ENCODE results near the gene ZNF189. TPM values are rescaled to one million over a fixed set of nuclear protein-coding genes. Genes with fewer than 3 reads are reported as not detected.

Gene ZNF189
- polyA plus RNA-seq, 3 donors, result 0.72 to 1.8 (median 1.2) TPM

- no peak overlapping the region for H3K4me2 ChIP-seq (replicated peaks; ENCODE audit: extremely low read depth, low read length, poor library complexity, severe bottlenecking)
- Mint-ChIP-seq H3K4me1 (no peaks in the 10 kb centered on the region), H3K27ac (no peak overlapping the region), H3K36me3 (no peaks in the 10 kb centered on the region), H3K9me3 (peaks cover 0 to 12% (median 1%) of the 10 kb centered on the region in 7 donors), H3K4me3 (no peak overlapping the region), H3K27me3 (ENCODE audit: low read depth in 3 of 3) (peaks cover 2 to 7% (median 4%) of the 10 kb centered on the region in 3 donors)
- TF ChIP-seq, protein P1, sequence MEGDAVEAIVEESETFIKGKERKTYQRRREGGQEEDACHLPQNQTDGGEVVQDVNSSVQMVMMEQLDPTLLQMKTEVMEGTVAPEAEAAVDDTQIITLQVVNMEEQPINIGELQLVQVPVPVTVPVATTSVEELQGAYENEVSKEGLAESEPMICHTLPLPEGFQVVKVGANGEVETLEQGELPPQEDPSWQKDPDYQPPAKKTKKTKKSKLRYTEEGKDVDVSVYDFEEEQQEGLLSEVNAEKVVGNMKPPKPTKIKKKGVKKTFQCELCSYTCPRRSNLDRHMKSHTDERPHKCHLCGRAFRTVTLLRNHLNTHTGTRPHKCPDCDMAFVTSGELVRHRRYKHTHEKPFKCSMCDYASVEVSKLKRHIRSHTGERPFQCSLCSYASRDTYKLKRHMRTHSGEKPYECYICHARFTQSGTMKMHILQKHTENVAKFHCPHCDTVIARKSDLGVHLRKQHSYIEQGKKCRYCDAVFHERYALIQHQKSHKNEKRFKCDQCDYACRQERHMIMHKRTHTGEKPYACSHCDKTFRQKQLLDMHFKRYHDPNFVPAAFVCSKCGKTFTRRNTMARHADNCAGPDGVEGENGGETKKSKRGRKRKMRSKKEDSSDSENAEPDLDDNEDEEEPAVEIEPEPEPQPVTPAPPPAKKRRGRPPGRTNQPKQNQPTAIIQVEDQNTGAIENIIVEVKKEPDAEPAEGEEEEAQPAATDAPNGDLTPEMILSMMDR (IDR thresholded peaks at IDR 0.05), result no peak
- H3K4me3 ChIP-seq (replicated peaks in 1 of 3; ENCODE audit: low read depth in 2 of 3, low read length in 3 of 3), result no peak overlapping the region
- no peaks in the 10 kb centered on the region for H3K36me3 ChIP-seq (replicated peaks in 1 of 2; ENCODE audit: control insufficient read depth in 1 of 2, insufficient read depth in 2 of 2, low read length in 2 of 2)
- intact Hi-C loops (cut with micrococcal nuclease), result no loop called here
- no peaks in the 10 kb centered on the region for H3K9me3 ChIP-seq (replicated peaks in 1 of 2; ENCODE audit: control insufficient read depth in 1 of 2, insufficient read depth in 1 of 2, low read length in 2 of 2)
- no peaks in the 10 kb centered on the region for H3K27me3 ChIP-seq (ENCODE audit: control insufficient read depth in 2 of 2, insufficient read depth in 2 of 2, low read length in 2 of 2)
- no peak overlapping the region for H2AFZ ChIP-seq (ENCODE audit: insufficient read depth, low read depth, low read length, poor library complexity, severe bottlenecking)
- no peak overlapping the region for H3K27ac ChIP-seq (ENCODE audit: low read depth in 1 of 2, low read length in 2 of 2)
- WGBS (ENCODE audit: insufficient coverage), result no CpG with 5 or more reads among the region's 3 CpGs
- H3K79me2 ChIP-seq (ENCODE audit: insufficient read depth, low read length), result no peaks in the 10 kb centered on the region
- H4K20me1 ChIP-seq (ENCODE audit: insufficient read depth, low read length), result no peaks in the 10 kb centered on the region
- no peak overlapping the region for H3K9ac ChIP-seq (ENCODE audit: insufficient read depth, low read length, poor library complexity, severe bottlenecking)
- no peak for DNase-seq
- H3K4me1 ChIP-seq (ENCODE audit: control insufficient read depth in 1 of 2, insufficient read depth in 2 of 2, low read length in 2 of 2), result no peaks in the 10 kb centered on the region
These were observed 34.6 kb downstream of the ZNF189 start for GRCh38 chr9:101433229-101433628.

- H3K9ac ChIP-seq (ENCODE audit: insufficient read depth, low read length, poor library complexity, severe bottlenecking), result no peak overlapping the region
- H4K20me1 ChIP-seq (ENCODE audit: insufficient read depth, low read length), result no peaks in the 10 kb centered on the region
- H3K79me2 ChIP-seq (ENCODE audit: insufficient read depth, low read length), result no peaks in the 10 kb centered on the region
- intact Hi-C loops (cut with micrococcal nuclease), result no loop called here
- H3K27me3 ChIP-seq (ENCODE audit: control insufficient read depth in 2 of 2, insufficient read depth in 2 of 2, low read length in 2 of 2), result no peaks in the 10 kb centered on the region
- H3K9me3 ChIP-seq (replicated peaks in 1 of 2; ENCODE audit: control insufficient read depth in 1 of 2, insufficient read depth in 1 of 2, low read length in 2 of 2), result no peaks in the 10 kb centered on the region
- H3K4me2 ChIP-seq (replicated peaks; ENCODE audit: extremely low read depth, low read length, poor library complexity, severe bottlenecking), result no peak overlapping the region
- 92% methylated on average over 2 of the region's 3 CpGs for WGBS (ENCODE audit: insufficient coverage)
- DNase-seq, result no peak
- Mint-ChIP-seq H3K27ac (no peak overlapping the region), H3K4me3 (no peak overlapping the region), H3K36me3 (no peaks in the 10 kb centered on the region), H3K4me1 (no peaks in the 10 kb centered on the region), H3K27me3 (ENCODE audit: low read depth in 3 of 3) (peaks cover 2 to 7% (median 2%) of the 10 kb centered on the region in 3 donors), H3K9me3 (peaks cover 0 to 7% (median 0%) of the 10 kb centered on the region in 7 donors)
- H3K4me3 ChIP-seq (replicated peaks in 1 of 3; ENCODE audit: low read depth in 2 of 3, low read length in 3 of 3), result no peak overlapping the region
- H2AFZ ChIP-seq (ENCODE audit: insufficient read depth, low read depth, low read length, poor library complexity, severe bottlenecking), result no peak overlapping the region
- no peak overlapping the region for H3K27ac ChIP-seq (ENCODE audit: low read depth in 1 of 2, low read length in 2 of 2)
- TF ChIP-seq, protein P1 (IDR thresholded peaks at IDR 0.05), result no peak
- no peaks in the 10 kb centered on the region for H3K36me3 ChIP-seq (replicated peaks in 1 of 2; ENCODE audit: control insufficient read depth in 1 of 2, insufficient read depth in 2 of 2, low read length in 2 of 2)
- H3K4me1 ChIP-seq (ENCODE audit: control insufficient read depth in 1 of 2, insufficient read depth in 2 of 2, low read length in 2 of 2), result no peaks in the 10 kb centered on the region
These were observed 36.3 kb downstream of the ZNF189 start for GRCh38 chr9:101434998-101435397.

All from CD14-positive monocyte (primary cell).